HG03565 (cell line): ENCODE results near the gene THRB.

Source experiments
- ATAC-seq: cut with Tn5 transposase; IDR thresholded peaks from one replicate; pipeline ENCODE4 v1.9.1; 2021; ENCODE audit warnings: mild to moderate bottlenecking, moderate library complexity; ENCODE audit not compliant: unreplicated experiment

THRB gene

DNA sequence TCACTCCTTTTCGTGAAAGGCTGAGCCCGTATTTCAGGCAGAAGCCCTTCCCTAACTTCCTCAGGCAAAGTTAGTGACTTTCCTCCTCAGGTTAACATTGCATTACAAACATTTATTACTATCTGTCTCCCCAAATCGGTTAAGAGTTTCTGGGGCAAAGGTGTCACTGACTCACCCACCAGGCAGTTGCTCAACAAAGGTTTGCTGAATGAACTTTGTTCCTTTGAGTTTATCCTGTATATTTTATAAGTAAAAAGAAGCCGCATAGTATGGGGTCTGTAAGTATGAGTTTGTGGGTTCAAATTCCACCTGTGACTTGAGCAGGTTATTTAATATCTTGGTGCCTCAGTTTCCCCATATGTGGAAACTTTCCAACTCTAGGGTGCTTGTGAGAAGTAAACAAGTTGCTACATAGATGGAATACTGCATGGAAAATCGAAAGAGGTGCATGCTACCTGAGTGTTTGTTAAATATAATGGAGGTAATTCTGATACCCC, 177.7 kb downstream of the THRB start:
- no peak for ATAC-seq

- no peak for ATAC-seq
Observed at GRCh38 chr3:24315971-24316370, 178.7 kb downstream of the THRB start.

DNA sequence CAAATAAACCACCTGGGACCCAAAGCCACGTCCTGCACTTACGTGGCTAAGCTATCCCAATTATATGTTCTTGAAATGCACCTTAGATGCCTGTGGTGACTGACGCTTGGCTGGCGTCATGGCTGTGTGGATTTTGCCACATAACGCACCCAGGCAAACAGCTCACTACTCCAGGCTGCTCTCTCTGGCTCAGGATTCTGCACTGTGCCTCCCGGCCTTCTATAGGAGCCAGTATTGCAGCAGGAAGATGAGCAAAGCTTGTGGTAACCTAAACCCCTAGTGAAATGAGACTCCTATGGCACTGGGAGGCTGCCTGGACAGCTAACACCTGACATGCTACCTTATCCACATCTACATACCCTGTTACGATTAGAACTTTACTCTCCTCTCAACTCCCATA, 179.3 kb downstream of the THRB start:
- no peak for ATAC-seq

- no peak for ATAC-seq
Observed at GRCh38 chr3:24311881-24312280, 182.8 kb downstream of the THRB start.

DNA sequence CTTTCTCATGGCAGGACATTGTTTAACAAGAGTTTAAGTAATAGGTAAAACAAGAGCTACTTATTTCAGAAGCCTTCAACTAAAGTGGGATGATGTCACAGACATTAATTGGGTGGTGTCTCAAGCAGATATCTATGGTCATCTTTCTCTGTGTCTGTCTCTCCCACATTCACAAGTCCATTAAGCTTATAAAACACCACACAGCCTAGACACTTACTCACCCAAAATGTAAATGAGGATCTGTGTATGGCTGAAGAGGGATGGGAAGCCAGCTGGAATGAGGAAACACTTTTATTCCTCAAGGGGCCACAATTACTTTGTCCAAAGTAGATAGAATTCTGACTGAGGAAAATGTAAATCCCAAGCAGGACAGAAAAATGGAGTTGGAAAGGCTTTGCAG, 183.8 kb downstream of the THRB start:
- no peak for ATAC-seq

- ATAC-seq, result no peak
Observed at GRCh38 chr3:24306518-24306917, 188.1 kb downstream of the THRB start.

- no peak for ATAC-seq
Observed at GRCh38 chr3:24305795-24306467, 188.7 kb downstream of the THRB start.

DNA sequence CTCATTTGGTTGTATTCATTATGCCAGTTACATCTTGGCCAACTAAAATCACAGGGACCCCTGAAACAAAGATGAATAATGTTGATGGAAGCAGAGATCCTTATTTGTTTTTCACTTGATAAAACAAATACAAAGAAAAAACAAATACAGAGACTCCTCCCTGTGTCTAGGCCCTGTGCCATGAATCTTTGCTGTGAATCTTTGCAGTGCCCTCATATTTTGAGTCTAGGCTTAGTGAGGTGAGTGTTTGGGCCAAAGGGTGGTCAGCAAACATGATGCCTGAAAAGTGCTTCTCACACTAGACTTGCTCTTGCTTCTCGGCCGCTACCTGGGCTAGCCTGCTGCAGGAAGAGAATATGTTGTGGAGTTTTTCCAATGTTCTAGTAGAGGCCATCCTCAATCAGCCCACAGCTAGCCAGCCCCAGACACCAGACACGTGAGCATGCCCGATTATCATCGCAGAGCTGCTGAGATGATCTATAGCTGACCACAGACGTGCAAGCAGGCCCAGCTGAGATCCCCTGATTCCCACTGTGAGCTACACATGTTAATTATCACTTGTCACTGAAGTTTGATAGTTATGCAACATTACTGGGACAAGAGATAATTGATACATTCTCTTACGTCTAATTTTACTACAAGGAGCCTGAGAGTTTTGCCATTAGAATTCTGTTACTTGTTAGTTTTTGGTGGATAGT, 191.4 kb downstream of the THRB start:
- no peak for ATAC-seq

DNA sequence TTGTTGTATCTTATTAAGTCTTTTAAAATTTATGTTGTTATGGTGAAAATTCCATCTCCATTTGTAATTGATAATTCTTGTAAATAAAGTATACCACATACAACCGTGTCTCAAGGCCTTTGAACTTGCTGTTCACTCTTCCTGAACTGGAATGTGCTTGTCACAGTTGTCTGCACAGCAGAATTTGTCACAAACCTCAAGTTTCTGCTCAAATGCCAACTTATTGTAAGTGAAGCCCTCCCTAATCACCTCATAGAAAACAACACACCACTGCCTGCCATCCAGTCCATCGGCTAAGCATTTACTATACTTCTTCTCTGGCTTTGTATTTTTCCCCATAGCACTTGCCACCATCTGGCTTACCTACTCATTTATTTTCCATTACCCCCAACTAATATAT, 192.3 kb downstream of the THRB start:
- no peak for ATAC-seq

GRCh38 chr3:24300949-24301348, 193.7 kb downstream of the THRB start:
- ATAC-seq, result no peak

GRCh38 chr3:24299806-24300626, 194.6 kb downstream of the THRB start:
- no peak for ATAC-seq

DNA sequence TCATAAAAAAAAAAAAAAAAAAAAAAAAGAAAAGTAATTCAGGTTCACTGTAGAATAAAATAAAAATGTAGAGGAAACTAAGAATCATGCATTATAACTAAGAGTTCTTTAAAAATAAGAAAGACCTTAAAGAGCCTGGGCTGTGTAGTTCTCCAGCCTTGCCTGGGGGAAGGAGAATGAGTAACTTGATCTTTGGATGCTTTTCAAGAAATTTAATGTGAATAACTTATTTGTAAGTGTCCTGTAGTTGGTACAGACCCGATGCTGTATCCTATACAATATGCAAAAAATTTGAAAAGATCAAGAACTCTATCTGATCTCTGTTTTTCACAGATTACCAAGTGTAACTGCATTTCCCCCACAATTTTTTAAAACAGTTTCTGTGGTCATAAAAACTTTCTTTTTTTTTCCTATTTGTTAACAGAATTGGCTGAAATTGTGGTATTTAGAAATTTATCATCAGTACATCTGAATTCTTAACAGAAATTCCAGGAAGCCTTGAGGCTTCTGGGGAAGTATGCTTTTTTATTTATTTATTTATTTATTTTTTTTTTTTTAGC, 195.3 kb downstream of the THRB start:
- ATAC-seq, result no peak

GRCh38 chr3:24296441-24297205, 198.0 kb downstream of the THRB start:
- ATAC-seq, result no peak

GRCh38 chr3:24294150-24294549, 200.5 kb downstream of the THRB start:
- no peak for ATAC-seq

GRCh38 chr3:24291646-24292045, 203.0 kb downstream of the THRB start:
- ATAC-seq, result no peak

GRCh38 chr3:24290596-24290995, 204.1 kb downstream of the THRB start:
- no peak for ATAC-seq

DNA sequence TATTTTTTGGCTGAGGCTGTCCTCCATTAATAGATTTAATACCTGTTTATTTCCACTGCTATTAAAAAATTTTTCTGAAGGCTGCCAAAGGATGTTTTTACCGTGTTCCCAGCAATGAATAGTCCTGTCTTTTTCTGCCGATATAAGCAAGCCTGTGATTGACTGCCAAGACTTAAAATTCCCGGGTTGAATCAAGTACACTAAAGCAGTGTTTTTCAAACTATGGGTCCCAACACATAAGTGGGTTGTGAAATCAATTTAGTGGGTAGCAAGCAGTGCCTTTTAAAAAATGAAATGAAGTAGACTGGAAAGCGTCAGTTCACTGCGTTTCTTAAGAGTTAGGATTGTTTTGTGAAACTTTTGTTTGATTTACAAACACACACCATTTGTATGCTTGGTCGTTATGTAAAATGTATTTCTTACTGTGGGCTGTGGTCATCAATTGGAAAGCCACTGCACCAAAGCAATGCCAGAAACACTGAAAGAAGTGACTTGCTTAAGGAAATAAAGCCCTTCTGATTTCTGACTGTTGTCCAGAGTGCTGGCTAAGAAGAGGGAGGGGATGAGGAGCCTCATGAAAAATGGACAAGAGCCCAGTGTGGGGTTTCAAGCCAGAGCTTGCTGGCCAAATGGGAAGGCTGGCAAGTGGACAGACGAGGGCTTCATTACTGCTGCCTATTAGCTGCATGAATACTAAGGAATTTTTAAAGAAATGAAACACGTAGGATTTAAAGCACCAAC, 206.0 kb downstream of the THRB start:
- no peak for ATAC-seq

- no peak for ATAC-seq
Observed at GRCh38 chr3:24287755-24288450, 206.7 kb downstream of the THRB start.

DNA sequence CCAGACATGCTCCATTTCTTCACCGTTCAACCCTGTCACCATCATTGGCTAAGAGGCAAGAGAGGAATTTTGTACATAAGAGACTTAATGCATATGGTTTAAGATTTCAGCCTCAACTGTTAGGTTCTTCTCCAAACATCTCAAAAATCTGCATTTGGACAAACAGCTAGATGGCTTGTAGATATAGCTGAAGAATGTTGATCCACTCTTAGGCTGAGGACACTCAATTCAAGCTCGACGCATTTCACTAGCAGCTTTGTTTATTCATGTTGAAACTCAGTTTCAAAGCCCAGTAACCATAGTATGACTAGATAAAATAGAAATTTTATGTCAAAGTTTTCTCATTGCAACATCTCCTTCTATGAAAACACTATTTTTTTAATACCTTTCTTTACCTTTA, 208.2 kb downstream of the THRB start:
- no peak for ATAC-seq
